Medulla oblongata (tissue), 1 donor: ENCODE results near the gene TFEB.

Experiments
- DNase-seq: peaks from one replicate; pipeline ENCODE4 v3.0.0-alpha.2; 2015; ENCODE audit errors: extremely low spot score

TFEB gene

GRCh38 chr6:41653691-41654090, 81.7 kb downstream of the TFEB start:
- DNase-seq, result no peak

GRCh38 chr6:41652866-41653652, 82.3 kb downstream of the TFEB start:
- no peak for DNase-seq

- no peak for DNase-seq
These were observed 83.3 kb downstream of the TFEB start for GRCh38 chr6:41651962-41652657.

GRCh38 chr6:41651246-41651961, 84.0 kb downstream of the TFEB start:
- no peak for DNase-seq

GRCh38 chr6:41650120-41650519, 85.3 kb downstream of the TFEB start:
- no peak for DNase-seq

GRCh38 chr6:41649596-41649995, 85.8 kb downstream of the TFEB start:
- DNase-seq, result no peak

GRCh38 chr6:41648921-41649320, 86.5 kb downstream of the TFEB start:
- DNase-seq, result no peak

GRCh38 chr6:41648070-41648585, 87.3 kb downstream of the TFEB start:
- no peak for DNase-seq

GRCh38 chr6:41647061-41647511, 88.3 kb downstream of the TFEB start:
- no peak for DNase-seq

GRCh38 chr6:41646026-41646795, 89.2 kb downstream of the TFEB start:
- DNase-seq, result no peak

GRCh38 chr6:41645007-41645618, 90.3 kb downstream of the TFEB start:
- no peak for DNase-seq

- DNase-seq, result no peak
These were observed 91.0 kb downstream of the TFEB start for GRCh38 chr6:41644297-41644879.

GRCh38 chr6:41643899-41644269, 91.5 kb downstream of the TFEB start:
- DNase-seq, result no peak

GRCh38 chr6:41642960-41643898, 92.2 kb downstream of the TFEB start:
- no peak for DNase-seq

- no peak for DNase-seq
These were observed 93.1 kb downstream of the TFEB start for GRCh38 chr6:41642090-41642959.

GRCh38 chr6:41641352-41641925, 94.0 kb downstream of the TFEB start:
- no peak for DNase-seq

- DNase-seq, result no peak
These were observed 95.0 kb downstream of the TFEB start for GRCh38 chr6:41640426-41640825.

- DNase-seq, result no peak
These were observed 95.5 kb downstream of the TFEB start for GRCh38 chr6:41639809-41640371.
